HepG2 (cell line): ENCODE results near the gene ETHE1. TPM values are rescaled to one million over a fixed set of nuclear protein-coding genes. Genes with fewer than 3 reads are reported as not detected.

Experiments
- ATAC-seq: fragments of 200-7000 bp; cut with Tn5 transposase; 3 replicates; pipeline ENCODE4 v1.9.1; 2020; ENCODE audit warnings: mild to moderate bottlenecking, moderate library complexity
- BruUV-seq: library from RNA; stranded (reverse); fragments of 400-500 nt; replicated peaks from 2 replicates; lab custom pipeline; 2021; lab: Mats Ljungman, UMichigan
- CTCF ChIA-PET: fragments of 300-600 bp; formaldehyde crosslinking; extraction: SDS; loops from one replicate; lab custom pipeline; 2021; ENCODE audit warnings: low total read pairs, inconsistent platforms, low intra/inter-chr PET ratio; lab: Yijun Ruan, JAX
- POLR2A ChIA-PET: fragments of 350-600 bp; sonication (Branson Sonifier 250); formaldehyde crosslinking; loops from one replicate; lab custom pipeline; 2020; ENCODE audit warnings: antibody characterized with exemption, inconsistent platforms; lab: Yijun Ruan, JAX
- DNase-seq: peaks from one replicate; pipeline ENCODE4 v3.0.0-alpha.2; 2015; ENCODE audit warnings: low spot score
- FAIRE-seq: peaks from 3 replicates; lab custom pipeline; 2011; peaks lifted over from hg19 to GRCh38; lab: Jason Lieb, UNC
- H2AFZ ChIP-seq: one replicate; pipeline ENCODE4 v1.6.1; 2011; ENCODE audit warnings: low read length, inconsistent platforms
- H3K27ac ChIP-seq: fragments of 300-600 bp; 3 replicates; pipeline ENCODE4 v1.8.0; 2011; ENCODE audit warnings: mixed run types, mild to moderate bottlenecking, mixed read lengths, low read length, inconsistent platforms; ENCODE audit not compliant: insufficient read depth; ENCODE audit errors: extremely low read length
- H3K27me3 ChIP-seq, 2 experiments: fragments of 200-600 bp in 1 of 2; 2 replicates in 1 of 2; 3 replicates in 1 of 2; pipeline versions ENCODE4 v1.6.0 to v1.8.0; 2011; ENCODE audit warnings: low read length in 2 of 2, mild to moderate bottlenecking in 2 of 2, moderate library complexity in 2 of 2, inconsistent platforms in 1 of 2; ENCODE audit not compliant: insufficient read depth in 2 of 2, control insufficient read depth in 1 of 2
- H3K36me3 ChIP-seq, 2 experiments: fragments of 200-600 bp in 1 of 2; replicated peaks in 1 of 2; 2 replicates in 1 of 2; 3 replicates in 1 of 2; pipeline versions ENCODE4 v1.5.1 to v1.8.0; 2011; ENCODE audit warnings: low read length in 2 of 2, inconsistent platforms in 1 of 2; ENCODE audit not compliant: insufficient read depth in 2 of 2, control insufficient read depth in 1 of 2
- H3K4me1 ChIP-seq: 2 replicates; pipeline ENCODE4 v1.5.1; 2012; ENCODE audit warnings: low read length, inconsistent platforms; ENCODE audit not compliant: insufficient read depth
- H3K4me2 ChIP-seq: 2 replicates; pipeline ENCODE4 v1.6.0; 2011; ENCODE audit warnings: low read depth, low read length, inconsistent platforms
- H3K4me3 ChIP-seq, 3 experiments: fragments of 200-600 bp in 1 of 3; sonication (generic), shearing (Covaris generic) in 1 of 3; replicated peaks in 1 of 3; 2 replicates each; pipeline ENCODE4 v1.5.1; 2011 to 2016; ENCODE audit warnings: low read length in 3 of 3, inconsistent platforms in 2 of 3, low read depth in 2 of 3, mild to moderate bottlenecking in 2 of 3, control low read depth in 1 of 3, mixed read lengths in 1 of 3; ENCODE audit not compliant: insufficient read depth in 1 of 3
- H3K79me2 ChIP-seq: one replicate; pipeline ENCODE4 v1.6.1; 2011; ENCODE audit warnings: low read length, inconsistent platforms; ENCODE audit not compliant: insufficient read depth
- H3K9ac ChIP-seq: 2 replicates; pipeline ENCODE4 v1.6.0; 2011; ENCODE audit warnings: mild to moderate bottlenecking, low read depth, low read length, inconsistent platforms; ENCODE audit not compliant: insufficient read depth
- H3K9me3 ChIP-seq: 2 replicates; pipeline ENCODE4 v1.5.1; 2012; ENCODE audit warnings: mild to moderate bottlenecking, low read length
- H4K20me1 ChIP-seq: 2 replicates; pipeline ENCODE4 v1.6.0; 2011; ENCODE audit warnings: inconsistent platforms, mild to moderate bottlenecking, low read length, moderate library complexity; ENCODE audit not compliant: insufficient read depth
- CTCF ChIP-seq: sonication (generic); formaldehyde crosslinking; IDR thresholded peaks from 2 replicates; pipeline ENCODE4 v1.5.0; 2020; ENCODE audit warnings: mild to moderate bottlenecking, missing genetic modification reagents, moderate library complexity
- FOXP4 ChIP-seq: sonication (generic); formaldehyde crosslinking; IDR thresholded peaks from 2 replicates; pipeline ENCODE4 v1.4.0; 2020; ENCODE audit warnings: missing genetic modification reagents
- IRX3 ChIP-seq: sonication (generic); formaldehyde crosslinking; IDR thresholded peaks from 2 replicates; pipeline ENCODE4 v1.8.1; 2023; ENCODE audit warnings: mild to moderate bottlenecking, low read depth, missing genetic modification reagents, borderline replicate concordance
- KLF11 ChIP-seq: IDR thresholded peaks from 2 replicates; pipeline ENCODE4 v1.6.1; 2016; ENCODE audit warnings: missing compliant biosample characterization
- NR1H2 ChIP-seq: sonication (generic); formaldehyde crosslinking; IDR thresholded peaks from 2 replicates; pipeline ENCODE4 v1.8.1; 2022; ENCODE audit warnings: low read depth, missing genetic modification reagents, borderline replicate concordance
- TRIM24 ChIP-seq: sonication (generic); formaldehyde crosslinking; IDR thresholded peaks from 2 replicates; pipeline ENCODE4 v1.8.0; 2022; ENCODE audit warnings: mild to moderate bottlenecking, missing genetic modification reagents
- TSC22D2 ChIP-seq: sonication (generic); formaldehyde crosslinking; IDR thresholded peaks from 2 replicates; pipeline ENCODE4 v1.5.1; 2020; ENCODE audit warnings: missing genetic modification reagents, mild to moderate bottlenecking, borderline replicate concordance
- ZNF609 ChIP-seq: sonication (generic); formaldehyde crosslinking; IDR thresholded peaks from 2 replicates; pipeline ENCODE4 v1.4.0; 2020; ENCODE audit warnings: mild to moderate bottlenecking, missing genetic modification reagents, borderline replicate concordance
- ZNF784 ChIP-seq: sonication (generic); formaldehyde crosslinking; IDR thresholded peaks from 2 replicates; pipeline ENCODE4 v1.5.1; 2020; ENCODE audit warnings: missing genetic modification reagents, mild to moderate bottlenecking, borderline replicate concordance
- WGBS: methylation state at CpG from one replicate; pipeline ENCODE4 v1.1.6; 2017; ENCODE audit warnings: low lambda C conversion rate; 5-methylcytosine and 5-hydroxymethylcytosine counted together
- in situ Hi-C: cut with HindIII; loops from 2 replicates; pipeline ENCODE4 v1.10.0; 2017; ENCODE audit warnings: low pct_unique_long_range_greater_than_20kb; ENCODE audit not compliant: extremely low pct_ligation_motif_present
- intact Hi-C: fragments of 100-400 bp; cut with micrococcal nuclease; formaldehyde crosslinking; loops from one replicate; pipeline ENCODE4 v1.10.0; 2022; ENCODE audit not compliant: unreplicated experiment
- polyA plus RNA-seq, 8 experiments: library from polyadenylated mRNA; depleted of rRNA in 3 of 8; stranded (reverse) in 7 of 8; unstranded in 1 of 8; fragments of >200 nt; fragmentation: Illumina TruSeq in 4 of 8; extraction: Trizol in 4 of 8; gene quantifications; 2 replicates each; pipeline versions ENCODE4 v1.2.1 to v1.2.3, GENCODE V29; 2011 to 2016; ENCODE audit warnings: low read depth in 4 of 8, missing spikeins in 1 of 8, mixed read lengths in 1 of 8; ENCODE audit not compliant: insufficient read depth in 1 of 8
- total RNA-seq, 5 experiments: library from RNA; depleted of rRNA; stranded (reverse); fragments of >200 nt; fragmentation: Illumina TruSeq; extraction: Trizol; gene quantifications; 2 replicates each; pipeline ENCODE4 v1.2.3, GENCODE V29; 2016; ENCODE audit warnings: low read depth in 1 of 5

Gene ETHE1
- total and polyA plus RNA-seq, 2 of the 13 experiments (the other 11 are each of a cell fraction or from before 2014, with no cell fraction given): 32.5 to 58.4 TPM

- Histone ChIP-seq H4K20me1 (no peaks in the 10 kb centered on the region), H3K79me2 (no peaks in the 10 kb centered on the region), H3K27me3 (no peaks in the 10 kb centered on the region), H2AFZ (no peak overlapping the region), H3K36me3 (peaks cover 11 to 28% of the 10 kb centered on the region in 2 experiments; a peak in 4 of 5 replicates), H3K9me3 (no peaks in the 10 kb centered on the region), H3K4me2 (no peak overlapping the region), H3K4me1 (peaks cover 6% of the 10 kb centered on the region; the same call in 1 of the 2 replicates), H3K9ac (no peak overlapping the region), H3K27ac (no peak overlapping the region), H3K4me3 (no peak overlapping the region)
- in situ Hi-C loops (no loop called here), intact Hi-C loops (no loop called here)
- ChIA-PET CTCF (no interaction called here), POLR2A (no interaction called here)
- WGBS: 95% methylated on average over 5 of the region's 5 CpGs
- FAIRE-seq: no peak
- no peak for DNase-seq
- no peak for ATAC-seq
- no TSS peak for BruUV-seq
- no peak for TF ChIP-seq CTCF
- no peak for TF ChIP-seq TRIM24 (CRISPR knock-in tag)
- no peak for TF ChIP-seq IRX3 (CRISPR knock-in tag)
- no peak for TF ChIP-seq ZNF784 (CRISPR knock-in tag)
- TF ChIP-seq KLF11 (CRISPR knock-in tag): no peak
- TF ChIP-seq FOXP4 (CRISPR knock-in tag): no peak
- TF ChIP-seq ZNF609: no peak
- no peak for TF ChIP-seq NR1H2
- TF ChIP-seq TSC22D2 (CRISPR knock-in tag): no peak
Observed at GRCh38 chr19:43545276-43545675, 18.3 kb upstream of the ETHE1 start.
